ENCODE results near the gene HRH4. TPM values are rescaled to one million over a fixed set of nuclear protein-coding genes. Genes with fewer than 3 reads are reported as not detected.

Gene HRH4
- total and polyA plus RNA-seq, 8 donors = 0.03 to 0.37 TPM; not detected in 6

GRCh38 chr18:24472591-24472990 lies 12.2 kb downstream of the HRH4 start:
- no peak overlapping the region for H3K4me3 ChIP-seq
- H3K36me3 ChIP-seq = no peaks in the 10 kb centered on the region
- TF ChIP-seq POLR2AphosphoS5 (IDR thresholded peaks at IDR 0.05) (no peak), EP300 (IDR thresholded peaks at IDR 0.05) (no peak), POLR2A (IDR thresholded peaks at IDR 0.05) (no peak), CTCF (IDR thresholded peaks at IDR 0.05) (no peak)
- H3K27me3 ChIP-seq = no peaks in the 10 kb centered on the region
- 88 to 93% (median 91%) methylated on average over 5 of the region's 5 CpGs for WGBS, 5 donors
- H3K27ac ChIP-seq = no peak overlapping the region
- H3K9me3 ChIP-seq = no peaks in the 10 kb centered on the region
- H3K4me1 ChIP-seq = no peaks in the 10 kb centered on the region
- intact Hi-C loops (cut with DNase I; ENCODE audit: low total_unique reads) = no loop called here
- DNase-seq = no peak

GRCh38 chr18:24474406-24474805 lies 14.0 kb downstream of the HRH4 start:
- H3K4me3 ChIP-seq = no peak overlapping the region
- no peak for DNase-seq
- H3K9me3 ChIP-seq = no peaks in the 10 kb centered on the region
- TF ChIP-seq CTCF (IDR thresholded peaks at IDR 0.05) (no peak), EP300 (IDR thresholded peaks at IDR 0.05) (no peak), POLR2A (IDR thresholded peaks at IDR 0.05) (no peak), POLR2AphosphoS5 (IDR thresholded peaks at IDR 0.05) (no peak)
- 69 to 76% (median 73%) methylated on average over 2 of the region's 2 CpGs for WGBS, 5 donors
- H3K27ac ChIP-seq = no peak overlapping the region
- no peaks in the 10 kb centered on the region for H3K27me3 ChIP-seq
- H3K4me1 ChIP-seq = no peaks in the 10 kb centered on the region
- no peaks in the 10 kb centered on the region for H3K36me3 ChIP-seq
- intact Hi-C loops (cut with DNase I; ENCODE audit: low total_unique reads) = no loop called here

GRCh38 chr18:24475926-24476589 lies 15.6 kb downstream of the HRH4 start:
- intact Hi-C loops (cut with DNase I; ENCODE audit: low total_unique reads) = no loop called here
- Histone ChIP-seq H3K27ac (no peak overlapping the region), H3K9me3 (no peaks in the 10 kb centered on the region), H3K27me3 (no peaks in the 10 kb centered on the region), H3K36me3 (no peaks in the 10 kb centered on the region), H3K4me3 (no peak overlapping the region), H3K4me1 (no peaks in the 10 kb centered on the region)
- WGBS, 5 donors = 84 to 92% (median 85%) methylated on average over 6 of the region's 6 CpGs
- no peak for DNase-seq
- TF ChIP-seq POLR2AphosphoS5 (IDR thresholded peaks at IDR 0.05) (no peak), EP300 (IDR thresholded peaks at IDR 0.05) (no peak), POLR2A (IDR thresholded peaks at IDR 0.05) (no peak), CTCF (IDR thresholded peaks at IDR 0.05) (no peak)

- Histone ChIP-seq H3K4me1 (no peaks in the 10 kb centered on the region), H3K4me3 (no peak overlapping the region), H3K36me3 (no peaks in the 10 kb centered on the region), H3K27ac (no peak overlapping the region), H3K9me3 (no peaks in the 10 kb centered on the region), H3K27me3 (no peaks in the 10 kb centered on the region)
- intact Hi-C loops (cut with DNase I; ENCODE audit: low total_unique reads) = no loop called here
- TF ChIP-seq POLR2AphosphoS5 (IDR thresholded peaks at IDR 0.05) (no peak), EP300 (IDR thresholded peaks at IDR 0.05) (no peak), CTCF (IDR thresholded peaks at IDR 0.05) (no peak), POLR2A (IDR thresholded peaks at IDR 0.05) (no peak)
- WGBS, 5 donors = 78 to 91% (median 83%) methylated on average over 7 of the region's 7 CpGs
- DNase-seq = no peak
Observed at GRCh38 chr18:24479371-24479770, 18.9 kb downstream of the HRH4 start.
